GM12874 (cell line): ENCODE data around the gene NLRP1.

Experiments used
- TF ChIP-seq, protein P1 (sequence below): IDR thresholded peaks from 2 replicates; pipeline ENCODE4 v1.5.1; 2011; ENCODE audit warnings: low read depth, mild to moderate bottlenecking, control low read depth, low read length, moderate library complexity; ENCODE audit not compliant: insufficient read depth

NLRP1 gene

DNA sequence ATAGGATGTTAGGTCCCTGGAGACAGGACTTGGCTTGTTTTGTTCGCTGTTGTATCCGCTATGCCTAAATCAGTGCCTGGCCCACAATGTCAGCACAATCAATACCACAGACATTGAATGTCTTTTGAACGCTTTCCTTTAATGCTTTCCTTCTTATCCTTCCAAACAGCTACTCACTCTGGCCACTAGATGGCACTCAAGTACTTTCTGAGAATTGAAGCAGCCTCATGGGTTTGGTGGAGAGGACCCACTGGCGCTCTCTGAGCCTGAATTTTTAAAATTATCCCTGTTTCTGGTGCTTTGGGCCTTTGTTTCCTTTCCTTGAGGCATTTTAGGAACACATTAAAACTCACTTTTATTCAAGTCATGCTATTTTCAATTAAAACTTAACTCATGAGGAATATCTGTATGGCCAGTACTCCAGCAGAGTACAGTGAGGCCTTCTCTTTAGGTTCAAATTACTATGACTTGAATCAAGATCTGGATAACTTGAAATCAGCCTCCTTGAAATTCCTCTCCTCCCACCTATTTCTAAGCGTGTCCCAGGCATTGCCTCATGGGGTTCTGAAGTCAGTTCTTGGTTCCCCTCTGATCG lies 3.2 kb upstream of the NLRP1 start:
- TF ChIP-seq, protein P1, sequence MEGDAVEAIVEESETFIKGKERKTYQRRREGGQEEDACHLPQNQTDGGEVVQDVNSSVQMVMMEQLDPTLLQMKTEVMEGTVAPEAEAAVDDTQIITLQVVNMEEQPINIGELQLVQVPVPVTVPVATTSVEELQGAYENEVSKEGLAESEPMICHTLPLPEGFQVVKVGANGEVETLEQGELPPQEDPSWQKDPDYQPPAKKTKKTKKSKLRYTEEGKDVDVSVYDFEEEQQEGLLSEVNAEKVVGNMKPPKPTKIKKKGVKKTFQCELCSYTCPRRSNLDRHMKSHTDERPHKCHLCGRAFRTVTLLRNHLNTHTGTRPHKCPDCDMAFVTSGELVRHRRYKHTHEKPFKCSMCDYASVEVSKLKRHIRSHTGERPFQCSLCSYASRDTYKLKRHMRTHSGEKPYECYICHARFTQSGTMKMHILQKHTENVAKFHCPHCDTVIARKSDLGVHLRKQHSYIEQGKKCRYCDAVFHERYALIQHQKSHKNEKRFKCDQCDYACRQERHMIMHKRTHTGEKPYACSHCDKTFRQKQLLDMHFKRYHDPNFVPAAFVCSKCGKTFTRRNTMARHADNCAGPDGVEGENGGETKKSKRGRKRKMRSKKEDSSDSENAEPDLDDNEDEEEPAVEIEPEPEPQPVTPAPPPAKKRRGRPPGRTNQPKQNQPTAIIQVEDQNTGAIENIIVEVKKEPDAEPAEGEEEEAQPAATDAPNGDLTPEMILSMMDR = peak; percentile 78

DNA sequence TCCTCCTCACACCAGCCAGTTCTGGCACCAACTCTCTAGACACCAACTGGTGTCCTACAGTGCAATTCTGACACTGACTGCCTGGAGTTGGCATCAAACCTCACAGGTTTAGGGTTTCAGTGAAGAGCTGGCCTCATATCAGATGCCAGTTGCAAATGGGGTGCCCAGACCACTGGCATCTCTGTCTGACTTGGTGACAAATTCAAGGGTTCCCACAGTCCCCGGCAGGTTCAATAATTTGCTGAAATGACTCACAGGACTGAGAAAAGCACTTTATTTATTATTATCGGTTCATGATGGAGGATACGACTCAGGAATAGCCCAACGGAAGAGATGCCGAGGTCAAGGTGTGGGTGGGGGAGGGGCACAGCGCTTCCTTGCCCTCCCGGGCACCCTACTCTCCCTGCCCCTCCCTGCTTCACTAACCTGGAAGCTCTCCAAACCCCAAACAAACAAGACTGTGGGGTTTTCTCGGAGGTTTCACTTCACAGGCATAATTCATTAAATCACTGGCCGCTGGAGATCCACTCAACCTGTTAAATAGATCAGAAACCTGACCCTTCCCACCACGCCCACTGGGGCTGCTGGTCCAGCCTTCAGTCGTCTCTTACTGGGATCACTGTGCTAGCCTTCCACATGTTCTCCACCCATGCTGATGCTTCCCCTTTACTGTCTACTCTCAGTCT lies 1.7 kb upstream of the NLRP1 start:
- TF ChIP-seq, protein P1 = no peak

DNA sequence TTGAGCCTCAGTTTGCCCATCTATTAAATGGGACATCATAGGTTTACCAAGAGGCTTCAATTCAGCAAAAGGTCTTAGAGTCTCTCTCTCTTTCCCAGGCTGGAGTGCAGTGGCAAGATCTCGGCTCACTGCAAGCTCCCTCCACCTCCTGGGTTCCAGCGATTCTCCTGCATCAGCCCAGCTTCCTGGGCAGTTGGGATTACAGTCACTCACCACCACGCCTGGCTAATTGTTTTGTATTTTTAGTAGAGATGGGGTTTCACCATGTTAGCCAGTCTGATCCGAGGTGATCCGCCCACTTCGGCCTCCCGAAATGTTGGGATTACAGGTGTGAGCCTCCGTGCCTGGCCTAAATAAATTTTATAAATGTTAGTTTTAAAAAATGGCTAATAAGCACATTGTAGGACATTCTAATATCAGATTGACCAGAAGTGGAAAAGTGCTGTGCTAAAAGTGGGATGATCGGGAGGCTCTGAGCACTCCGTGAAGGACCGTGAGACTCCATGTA lies 1.0 kb upstream of the NLRP1 start:
- TF ChIP-seq, protein P1 = no peak

DNA sequence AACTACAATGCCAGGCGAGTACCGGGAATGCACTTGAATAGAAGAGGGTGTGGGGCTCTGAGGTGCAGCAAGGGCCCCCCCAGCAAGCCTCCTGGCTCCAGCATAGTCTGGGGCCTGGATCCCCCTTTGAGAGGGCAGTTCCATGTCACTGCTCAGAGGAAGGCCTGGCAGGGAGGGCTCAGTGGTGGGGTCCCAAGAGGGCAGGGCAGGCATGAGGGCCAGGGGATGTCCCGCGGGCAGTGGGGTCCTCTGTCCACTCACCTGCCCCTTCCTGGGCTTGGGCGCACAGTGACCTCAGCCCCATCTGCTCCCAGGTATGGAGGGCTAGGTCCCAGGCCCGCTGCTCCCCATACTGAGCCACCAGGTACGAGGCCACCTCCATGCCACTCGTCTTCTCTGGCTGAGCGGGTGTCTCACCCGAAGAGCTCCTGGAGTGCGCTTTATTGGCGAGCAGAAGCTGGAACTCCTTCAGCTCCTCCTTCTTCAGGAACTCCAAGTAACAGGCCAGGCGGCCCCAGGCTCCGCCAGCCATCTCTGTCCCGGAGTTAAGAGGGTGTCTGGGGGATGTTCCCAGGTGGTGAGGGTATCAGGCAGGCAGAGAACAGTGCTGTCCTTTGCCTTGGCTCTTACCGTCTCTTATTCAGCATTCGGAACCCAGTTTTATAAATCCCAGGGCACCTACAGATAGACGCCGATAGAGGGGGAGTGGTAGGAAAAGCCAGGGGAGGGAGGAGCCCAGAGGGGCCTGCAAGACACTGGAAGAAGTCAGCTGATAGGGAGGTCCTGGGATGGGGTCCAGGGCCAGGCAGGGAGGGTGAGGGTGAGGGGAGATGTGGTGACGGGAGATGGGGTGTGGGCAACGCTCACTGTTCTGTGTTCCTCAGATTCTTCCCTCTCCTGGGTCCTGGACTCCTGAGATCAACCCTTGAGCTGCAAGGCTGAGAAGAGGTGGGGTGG lies 605 bp downstream of the NLRP1 start:
- TF ChIP-seq, protein P1 = no peak

DNA sequence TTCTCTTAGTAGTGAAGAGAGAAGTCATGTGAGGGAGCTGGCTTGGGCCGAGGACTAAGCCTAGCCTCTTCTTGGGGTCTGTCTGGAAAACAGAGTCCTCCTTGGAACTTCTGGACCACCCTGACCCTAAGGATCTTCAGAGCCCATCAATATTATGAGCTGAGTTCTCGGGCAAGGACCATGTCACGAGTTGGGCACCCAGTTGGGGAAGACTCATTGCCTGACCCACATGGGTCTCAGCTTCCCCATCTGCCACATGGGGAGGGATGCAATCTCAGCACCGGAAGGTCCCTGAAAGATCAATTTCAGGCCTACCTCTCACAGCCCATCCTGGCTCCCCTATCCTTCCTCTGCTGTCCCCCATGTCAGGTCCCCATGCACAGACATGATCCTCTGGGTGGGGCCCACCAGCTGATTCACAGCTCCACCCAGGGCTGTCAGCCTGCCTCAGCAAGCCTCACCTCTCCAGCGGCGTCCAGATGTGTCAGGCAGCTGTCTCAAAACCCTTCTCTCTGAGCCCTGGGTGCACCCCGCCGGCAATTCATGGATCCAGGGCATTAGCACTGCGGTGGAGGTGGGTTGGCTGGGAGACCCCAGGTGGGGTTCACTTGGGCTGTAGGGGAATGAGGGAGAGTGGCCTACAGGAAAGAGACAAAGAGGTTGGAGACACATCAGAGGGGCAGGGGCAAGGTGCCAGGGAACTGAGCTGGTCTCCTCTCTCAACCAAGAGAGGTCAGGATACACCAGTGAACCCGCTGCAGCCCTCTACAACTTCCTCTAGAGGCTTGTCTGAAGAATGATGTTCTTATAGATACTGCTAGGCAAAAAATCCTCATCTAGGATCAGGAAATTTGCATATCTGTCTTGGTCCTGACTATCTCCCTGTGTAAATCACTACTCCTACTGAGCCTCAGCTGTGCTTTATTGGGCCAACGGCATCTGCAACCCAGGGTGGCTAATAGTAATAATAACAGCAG lies 1.8 kb downstream of the NLRP1 start:
- TF ChIP-seq, protein P1 = no peak

DNA sequence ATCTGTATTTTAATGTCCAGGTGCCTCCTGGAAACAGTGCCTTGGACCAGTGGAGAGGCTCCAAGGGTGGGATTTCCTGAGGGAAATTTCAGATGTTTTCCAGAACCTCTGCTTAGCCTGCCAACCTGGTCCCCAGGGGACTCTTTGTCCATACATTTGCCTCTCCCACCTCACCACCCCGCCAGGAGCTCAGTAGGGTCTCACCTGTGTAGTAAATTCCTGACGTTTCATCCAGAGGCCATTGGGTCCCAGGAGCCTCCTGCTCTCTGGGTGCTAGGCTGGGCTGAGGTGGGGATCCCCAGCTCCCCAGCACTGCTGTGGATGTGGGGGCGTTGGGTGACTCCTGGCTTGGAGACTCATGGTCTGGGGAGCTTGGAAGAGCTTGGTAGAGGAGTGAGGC lies 2.7 kb downstream of the NLRP1 start:
- TF ChIP-seq, protein P1 = no peak
